Measurements from ENCODE around the gene ECSCR. TPM values are rescaled to one million over a fixed set of nuclear protein-coding genes. Genes with fewer than 3 reads are reported as not detected.

ECSCR gene
- total RNA-seq, 2 experiments from 2014 or later = not detected

GRCh38 chr5:139418793-139419192 is 43.8 kb downstream of the ECSCR start:
- Histone ChIP-seq H3K4me2 (ENCODE audit: low read length) (no peak overlapping the region), H3K9me2 (ENCODE audit: insufficient read depth, low read length) (no peaks in the 10 kb centered on the region), H3K9me3 (ENCODE audit: low read length) (no peaks in the 10 kb centered on the region), H4K20me1 (ENCODE audit: insufficient read depth, low read length) (no peaks in the 10 kb centered on the region), H3K79me2 (ENCODE audit: insufficient read depth, low read depth, low read length) (no peaks in the 10 kb centered on the region), H3K4me3 (ENCODE audit: low read depth, low read length, poor library complexity, severe bottlenecking) (no peak overlapping the region), H3K36me3 (ENCODE audit: insufficient read depth, low read length) (no peaks in the 10 kb centered on the region), H2AFZ (ENCODE audit: low read length) (no peak overlapping the region), H3K27ac (ENCODE audit: low read depth, low read length, poor library complexity, severe bottlenecking) (no peak overlapping the region), H3K4me1 (ENCODE audit: insufficient read depth, low read length, poor library complexity, severe bottlenecking) (no peaks in the 10 kb centered on the region)
- CTCF ChIA-PET (ENCODE audit: unreplicated experiment) = interaction anchor here (1.7 kb wide), 1 partner anchor 95 kb away, joined by 5 read pairs; no protein-coding TSS in a partner anchor
- TF ChIP-seq EZH2phosphoT487 (IDR thresholded peaks at IDR 0.05; ENCODE audit: borderline replicate concordance, low read depth, low read length) (no peak), CTCF (conservative IDR thresholded peaks at IDR 0.05; ENCODE audit: low read length) (no peak)
- no TSS peak for BruUV-seq (replicated peaks)
- intact Hi-C loops (cut with micrococcal nuclease; ENCODE audit: unreplicated experiment) = no loop called here
- POLR2A ChIA-PET = interaction anchor here (1.8 kb wide), 1 partner anchor 9 kb away, joined by 5 read pairs; no protein-coding TSS in a partner anchor
- DNase-seq (ENCODE audit: low spot score) = no peak

- no TSS peak for BruUV-seq (replicated peaks)
Measured at GRCh38 chr5:139417214-139417613, 45.3 kb downstream of the ECSCR start.

More at GRCh38 chr5:139417214-139417613, 45.3 kb downstream of the ECSCR start:
- no peaks in the 10 kb centered on the region for H3K9me3 ChIP-seq (ENCODE audit: low read length)
- H3K4me2 ChIP-seq (ENCODE audit: low read length) = no peak overlapping the region
- no peak overlapping the region for H3K4me3 ChIP-seq (ENCODE audit: low read depth, low read length, poor library complexity, severe bottlenecking)
- no peaks in the 10 kb centered on the region for H3K36me3 ChIP-seq (ENCODE audit: insufficient read depth, low read length)
- ChIA-PET CTCF (ENCODE audit: unreplicated experiment) (interaction anchor here (1.7 kb wide), 1 partner anchor 97 kb away, joined by 5 read pairs; no protein-coding TSS in a partner anchor), POLR2A (interaction anchor here (1.8 kb wide), 1 partner anchor 10 kb away, joined by 5 read pairs; no protein-coding TSS in a partner anchor)
- no peaks in the 10 kb centered on the region for H4K20me1 ChIP-seq (ENCODE audit: insufficient read depth, low read length)
- no peaks in the 10 kb centered on the region for H3K9me2 ChIP-seq (ENCODE audit: insufficient read depth, low read length)
- no peak overlapping the region for H2AFZ ChIP-seq (ENCODE audit: low read length)
- TF ChIP-seq CTCF (conservative IDR thresholded peaks at IDR 0.05; ENCODE audit: low read length) (no peak), EZH2phosphoT487 (IDR thresholded peaks at IDR 0.05; ENCODE audit: borderline replicate concordance, low read depth, low read length) (no peak)
- H3K4me1 ChIP-seq (ENCODE audit: insufficient read depth, low read length, poor library complexity, severe bottlenecking) = no peaks in the 10 kb centered on the region
- intact Hi-C loops (cut with micrococcal nuclease; ENCODE audit: unreplicated experiment) = no loop called here
- DNase-seq (ENCODE audit: low spot score) = no peak
- H3K27ac ChIP-seq (ENCODE audit: low read depth, low read length, poor library complexity, severe bottlenecking) = no peak overlapping the region
- H3K79me2 ChIP-seq (ENCODE audit: insufficient read depth, low read depth, low read length) = no peaks in the 10 kb centered on the region
